Breast epithelium (tissue), 4 donors: Measurements from ENCODE around the gene FBXO15. TPM values are rescaled to one million over a fixed set of nuclear protein-coding genes. Genes with fewer than 3 reads are reported as not detected.

Experiments used
- DNase-seq, 2 donors: peaks; one replicate each; pipeline ENCODE4 v3.0.0-alpha.2; 2019; ENCODE audit warnings: low spot score in 2 of 2
- H3K27ac ChIP-seq, 2 donors: fragments of 200-600 bp; sonication (generic) in 1 of 2; one replicate each; pipeline ENCODE4 v1.5.1; 2016 to 2019; ENCODE audit warnings: mild to moderate bottlenecking in 1 of 2
- H3K27me3 ChIP-seq, 2 donors: fragments of 200-600 bp; sonication (generic) in 1 of 2; one replicate each; pipeline versions ENCODE4 v1.5.1 to v1.6.0; 2017 to 2019; ENCODE audit warnings: control low read depth in 1 of 2, mild to moderate bottlenecking in 1 of 2
- H3K36me3 ChIP-seq: fragments of 200-600 bp; one replicate; pipeline ENCODE4 v1.5.1; 2019
- H3K4me1 ChIP-seq, 2 donors: fragments of 200-600 bp; sonication (generic); one replicate each; pipeline ENCODE4 v1.5.1; 2016 to 2019; ENCODE audit warnings: control low read depth in 1 of 2
- H3K4me3 ChIP-seq, 3 donors: fragments of 200-600 bp; sonication (generic); 1 replicate in 2 of 3; 2 replicates in 1 of 3; pipeline ENCODE4 v1.5.1; 2016 to 2019; ENCODE audit warnings: mild to moderate bottlenecking in 3 of 3, moderate library complexity in 2 of 3
- H3K9me3 ChIP-seq, 2 donors: fragments of 200-600 bp; sonication (generic) in 1 of 2; one replicate each; pipeline ENCODE4 v1.5.1; 2016 to 2019; ENCODE audit warnings: control low read depth in 1 of 2
- POLR2A ChIP-seq: fragments of 450-650 bp; IDR thresholded peaks from one replicate; pipeline ENCODE4 v1.6.1; 2016; ENCODE audit warnings: antibody characterized with exemption, mild to moderate bottlenecking, moderate library complexity
- POLR2AphosphoS5 ChIP-seq, 3 donors: sonication (generic); formaldehyde crosslinking; IDR thresholded peaks; one replicate each; pipeline ENCODE4 v1.6.1; 2017; ENCODE audit warnings: antibody characterized with exemption in 3 of 3
- intact Hi-C: fragments of 100-400 bp; cut with DNase I; formaldehyde crosslinking; loops from one replicate; pipeline ENCODE4 v1.15.1; 2023; ENCODE audit warnings: low total_unique reads
- total RNA-seq, 3 donors: library from RNA; depleted of rRNA; stranded (reverse); fragments of >200 nt; gene quantifications; one replicate each; pipeline ENCODE4 v1.1.0, GENCODE V29; 2016
- TF ChIP-seq, protein P1 (sequence below), 3 donors: fragments of 450-650 bp; IDR thresholded peaks; one replicate each; pipeline ENCODE4 v1.5.1; 2016 to 2017; ENCODE audit warnings: antibody characterized with exemption in 3 of 3, mild to moderate bottlenecking in 3 of 3, moderate library complexity in 3 of 3

FBXO15 gene
- total RNA-seq, 3 donors from 2014 or later, result 0.64 to 1.3 (median 0.73) TPM

GRCh38 chr18:74128159-74128558 lies 19.5 kb downstream of the FBXO15 start:
- no peak for DNase-seq
- intact Hi-C loops, result no loop called here
- TF ChIP-seq, protein P1, sequence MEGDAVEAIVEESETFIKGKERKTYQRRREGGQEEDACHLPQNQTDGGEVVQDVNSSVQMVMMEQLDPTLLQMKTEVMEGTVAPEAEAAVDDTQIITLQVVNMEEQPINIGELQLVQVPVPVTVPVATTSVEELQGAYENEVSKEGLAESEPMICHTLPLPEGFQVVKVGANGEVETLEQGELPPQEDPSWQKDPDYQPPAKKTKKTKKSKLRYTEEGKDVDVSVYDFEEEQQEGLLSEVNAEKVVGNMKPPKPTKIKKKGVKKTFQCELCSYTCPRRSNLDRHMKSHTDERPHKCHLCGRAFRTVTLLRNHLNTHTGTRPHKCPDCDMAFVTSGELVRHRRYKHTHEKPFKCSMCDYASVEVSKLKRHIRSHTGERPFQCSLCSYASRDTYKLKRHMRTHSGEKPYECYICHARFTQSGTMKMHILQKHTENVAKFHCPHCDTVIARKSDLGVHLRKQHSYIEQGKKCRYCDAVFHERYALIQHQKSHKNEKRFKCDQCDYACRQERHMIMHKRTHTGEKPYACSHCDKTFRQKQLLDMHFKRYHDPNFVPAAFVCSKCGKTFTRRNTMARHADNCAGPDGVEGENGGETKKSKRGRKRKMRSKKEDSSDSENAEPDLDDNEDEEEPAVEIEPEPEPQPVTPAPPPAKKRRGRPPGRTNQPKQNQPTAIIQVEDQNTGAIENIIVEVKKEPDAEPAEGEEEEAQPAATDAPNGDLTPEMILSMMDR (IDR thresholded peaks at IDR 0.05), result no peak
- TF ChIP-seq POLR2A (no peak), POLR2AphosphoS5 (IDR thresholded peaks at IDR 0.05) (no peak)
- Histone ChIP-seq H3K27ac (no peak overlapping the region), H3K36me3 (no peaks in the 10 kb centered on the region), H3K9me3 (no peaks in the 10 kb centered on the region), H3K27me3 (no peaks in the 10 kb centered on the region), H3K4me3 (no peak overlapping the region), H3K4me1 (no peaks in the 10 kb centered on the region)

DNA sequence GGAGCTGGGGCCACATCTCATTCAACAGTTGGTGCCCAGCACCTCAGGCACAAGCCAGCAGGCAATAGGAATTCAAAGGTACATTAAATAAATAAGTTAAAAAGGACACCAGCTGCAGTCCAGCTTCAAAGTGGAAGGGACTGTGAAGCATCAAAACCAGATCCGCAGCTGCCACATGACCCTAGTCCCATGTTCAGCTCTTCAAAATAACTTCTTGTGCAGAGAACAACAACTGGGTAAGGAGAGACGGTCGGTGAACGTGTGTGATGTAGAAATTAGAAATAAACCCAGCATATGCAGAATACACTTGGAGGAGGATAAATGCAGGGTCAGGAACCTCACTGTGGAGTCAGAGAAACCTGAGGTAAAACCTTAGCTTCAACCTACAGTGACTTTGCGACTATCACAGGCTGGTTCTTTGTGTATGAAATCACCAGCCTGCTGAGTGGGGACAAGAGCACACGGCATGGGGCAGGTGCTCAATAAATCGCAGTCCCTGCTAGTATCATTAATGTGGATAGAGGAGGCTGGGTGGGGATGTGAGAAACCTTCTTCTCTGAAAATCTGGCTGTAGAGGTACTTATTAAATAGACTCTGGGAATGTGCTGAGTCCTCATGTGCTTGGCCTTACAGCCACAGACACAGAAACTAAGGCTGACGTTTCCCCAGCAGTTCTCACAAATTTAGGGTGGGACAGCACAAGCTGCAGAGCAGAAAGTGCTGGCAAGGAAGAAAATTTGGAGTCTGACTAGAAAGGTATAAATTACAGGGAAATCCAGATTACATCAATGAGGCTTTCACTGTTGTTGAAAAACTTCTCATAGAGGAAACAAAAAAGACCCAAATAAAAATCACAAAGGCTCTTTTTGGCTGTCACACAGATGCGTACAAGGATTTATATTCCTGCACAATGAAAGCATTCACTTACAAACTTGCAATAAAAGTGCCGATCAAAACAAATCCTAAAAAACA lies 20.7 kb downstream of the FBXO15 start:
- TF ChIP-seq POLR2A (no peak), POLR2AphosphoS5 (IDR thresholded peaks at IDR 0.05) (no peak)
- TF ChIP-seq, protein P1 (IDR thresholded peaks at IDR 0.05), result no peak
- Histone ChIP-seq H3K27me3 (no peaks in the 10 kb centered on the region), H3K4me3 (no peak overlapping the region), H3K36me3 (no peaks in the 10 kb centered on the region), H3K9me3 (no peaks in the 10 kb centered on the region), H3K27ac (no peak overlapping the region), H3K4me1 (no peaks in the 10 kb centered on the region)
- intact Hi-C loops, result no loop called here
- no peak for DNase-seq

- intact Hi-C loops, result no loop called here
Measured at GRCh38 chr18:74124642-74125041, 23.0 kb downstream of the FBXO15 start.

DNA sequence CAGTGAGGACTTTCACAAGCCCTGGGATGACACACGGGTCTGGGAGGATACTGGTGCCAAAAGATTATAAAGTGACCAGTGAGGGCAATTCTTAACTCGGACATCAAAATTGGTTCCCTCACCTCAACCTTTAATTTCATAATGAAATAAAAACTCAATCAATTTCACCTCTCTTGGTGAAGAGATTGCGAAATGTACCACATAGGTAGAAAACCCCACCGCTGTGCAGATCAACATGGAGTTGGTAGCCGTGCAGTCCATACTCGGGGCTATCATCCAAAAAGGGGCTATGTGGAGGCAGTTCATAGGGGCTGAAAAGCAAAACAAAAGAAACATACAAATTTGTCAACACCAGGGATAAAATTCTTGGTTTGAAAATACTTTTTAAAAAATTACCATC lies 24.4 kb downstream of the FBXO15 start:
- Histone ChIP-seq H3K4me1 (no peaks in the 10 kb centered on the region), H3K4me3 (no peak overlapping the region), H3K36me3 (no peaks in the 10 kb centered on the region), H3K27ac (no peak overlapping the region), H3K27me3 (no peaks in the 10 kb centered on the region), H3K9me3 (no peaks in the 10 kb centered on the region)
- TF ChIP-seq POLR2A (no peak), POLR2AphosphoS5 (IDR thresholded peaks at IDR 0.05) (no peak)
- TF ChIP-seq, protein P1 (IDR thresholded peaks at IDR 0.05), result no peak
- intact Hi-C loops, result no loop called here
- no peak for DNase-seq

More at GRCh38 chr18:74124642-74125041, 23.0 kb downstream of the FBXO15 start:
- TF ChIP-seq, protein P1 (IDR thresholded peaks at IDR 0.05), result no peak
- no peak for TF ChIP-seq POLR2AphosphoS5 (IDR thresholded peaks at IDR 0.05)
- TF ChIP-seq POLR2A, result no peak
- no peak for DNase-seq
- Histone ChIP-seq H3K9me3 (no peaks in the 10 kb centered on the region), H3K36me3 (no peaks in the 10 kb centered on the region), H3K27me3 (no peaks in the 10 kb centered on the region), H3K4me3 (no peak overlapping the region), H3K4me1 (no peaks in the 10 kb centered on the region), H3K27ac (no peak overlapping the region)
